GM10266 (cell line): ENCODE results near the gene SPTB.
A peak's percentile ranks its signal among the peaks of the same experiment; 100 is the strongest.

ENCODE experiments used
- DNase-seq: peaks from one replicate; pipeline ENCODE4 v3.0.0; 2012; ENCODE audit errors: extremely low spot score
- TF ChIP-seq, protein P1 (sequence below): IDR thresholded peaks from 2 replicates; pipeline ENCODE4 v1.5.1; 2012; ENCODE audit warnings: mild to moderate bottlenecking, low read depth; ENCODE audit not compliant: control insufficient read depth, insufficient read depth; ENCODE audit errors: missing control alignments

The SPTB gene

DNA sequence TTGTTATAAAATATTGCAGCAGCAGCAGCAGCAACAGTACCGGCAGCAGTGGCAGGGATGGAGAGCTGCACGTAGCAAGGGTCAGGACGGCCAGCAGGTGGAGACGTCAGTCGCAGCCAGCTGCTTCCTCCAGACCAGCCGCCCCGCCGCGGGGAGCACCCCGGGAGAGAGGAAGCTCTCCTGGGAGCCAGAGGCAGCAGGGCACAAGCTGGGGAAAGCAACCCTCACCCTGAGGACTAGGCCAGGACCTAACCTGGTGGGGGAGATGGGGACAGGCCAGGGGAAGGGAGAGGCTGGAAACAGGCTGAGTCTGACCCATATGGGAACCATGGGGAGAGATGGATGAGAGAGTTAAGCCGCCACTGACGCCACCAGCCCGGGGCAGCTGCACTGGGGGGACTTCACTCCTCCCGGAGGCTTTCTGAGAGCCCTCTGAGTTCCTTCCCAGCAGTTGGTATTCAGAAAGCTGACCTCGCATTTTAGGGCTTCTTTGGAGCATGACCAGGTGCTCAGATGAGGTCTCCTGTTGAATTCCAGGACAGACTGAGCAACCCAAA is 56.3 kb downstream of the SPTB start:
- TF ChIP-seq, protein P1, sequence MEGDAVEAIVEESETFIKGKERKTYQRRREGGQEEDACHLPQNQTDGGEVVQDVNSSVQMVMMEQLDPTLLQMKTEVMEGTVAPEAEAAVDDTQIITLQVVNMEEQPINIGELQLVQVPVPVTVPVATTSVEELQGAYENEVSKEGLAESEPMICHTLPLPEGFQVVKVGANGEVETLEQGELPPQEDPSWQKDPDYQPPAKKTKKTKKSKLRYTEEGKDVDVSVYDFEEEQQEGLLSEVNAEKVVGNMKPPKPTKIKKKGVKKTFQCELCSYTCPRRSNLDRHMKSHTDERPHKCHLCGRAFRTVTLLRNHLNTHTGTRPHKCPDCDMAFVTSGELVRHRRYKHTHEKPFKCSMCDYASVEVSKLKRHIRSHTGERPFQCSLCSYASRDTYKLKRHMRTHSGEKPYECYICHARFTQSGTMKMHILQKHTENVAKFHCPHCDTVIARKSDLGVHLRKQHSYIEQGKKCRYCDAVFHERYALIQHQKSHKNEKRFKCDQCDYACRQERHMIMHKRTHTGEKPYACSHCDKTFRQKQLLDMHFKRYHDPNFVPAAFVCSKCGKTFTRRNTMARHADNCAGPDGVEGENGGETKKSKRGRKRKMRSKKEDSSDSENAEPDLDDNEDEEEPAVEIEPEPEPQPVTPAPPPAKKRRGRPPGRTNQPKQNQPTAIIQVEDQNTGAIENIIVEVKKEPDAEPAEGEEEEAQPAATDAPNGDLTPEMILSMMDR, result peak; percentile 87

DNA sequence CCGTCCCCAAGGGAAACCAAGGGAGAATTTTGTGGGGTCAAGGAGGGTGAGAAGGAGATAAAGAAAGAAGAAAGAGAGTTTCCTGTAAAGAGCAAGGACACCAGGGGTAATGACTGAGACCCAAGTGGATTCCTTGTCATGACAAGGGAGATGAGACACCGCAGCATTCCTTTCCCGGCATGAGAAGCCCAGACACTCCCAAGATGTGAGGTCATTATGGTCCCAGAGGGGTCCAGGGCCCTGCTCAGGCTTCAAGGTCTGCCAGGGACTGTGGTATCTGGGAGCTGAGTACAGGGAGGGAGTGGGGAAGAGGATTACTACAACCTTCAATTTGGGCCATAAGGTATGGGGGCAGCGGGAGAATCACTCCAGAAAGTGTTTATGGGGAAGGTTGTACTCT is 58.1 kb downstream of the SPTB start:
- no peak for DNase-seq
- TF ChIP-seq, protein P1, result no peak

More for the DNA sequence above, 56.3 kb downstream of the SPTB start:
- DNase-seq, result peak; percentile 81

DNA sequence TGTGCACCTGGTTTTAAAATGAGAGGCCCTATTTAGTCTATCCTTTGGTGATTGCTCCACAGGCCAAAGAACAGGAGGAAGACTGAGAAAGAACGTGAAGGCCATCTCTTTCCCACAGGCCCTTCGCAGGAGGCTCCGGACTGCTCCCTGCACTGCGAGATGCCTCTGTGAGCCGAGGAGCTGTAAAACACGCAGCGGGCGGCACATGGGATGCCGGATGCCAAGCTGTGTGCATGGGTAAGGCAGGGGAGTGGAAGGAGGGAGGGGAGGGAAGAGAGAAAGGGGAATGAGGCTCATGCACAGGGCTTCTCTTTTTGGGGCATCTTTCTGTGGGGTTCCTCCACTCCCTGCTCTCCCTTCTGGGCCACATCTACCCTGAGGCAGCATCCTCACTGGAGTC is 61.6 kb downstream of the SPTB start:
- TF ChIP-seq, protein P1, result no peak
- no peak for DNase-seq

DNA sequence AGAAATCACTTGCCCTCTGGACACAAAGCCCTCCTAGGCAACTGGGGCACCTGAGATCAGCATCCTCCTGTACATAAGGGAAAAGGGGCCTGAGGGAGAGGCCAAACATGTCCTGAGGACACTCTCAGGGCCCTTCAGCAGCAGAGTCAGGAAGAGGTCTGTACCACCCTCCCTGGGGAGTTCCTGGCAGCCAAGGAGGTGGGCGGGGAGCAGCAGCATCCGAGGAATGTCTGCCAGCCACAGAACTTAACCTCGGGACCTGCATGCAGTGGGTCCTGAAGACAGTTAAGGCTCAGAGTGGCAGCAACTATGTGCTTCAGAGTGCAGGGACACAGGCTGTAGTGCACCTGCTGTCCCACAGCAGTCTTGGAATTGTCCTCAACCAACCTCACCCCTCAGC is 62.1 kb downstream of the SPTB start:
- TF ChIP-seq, protein P1, result no peak
- DNase-seq, result no peak

DNA sequence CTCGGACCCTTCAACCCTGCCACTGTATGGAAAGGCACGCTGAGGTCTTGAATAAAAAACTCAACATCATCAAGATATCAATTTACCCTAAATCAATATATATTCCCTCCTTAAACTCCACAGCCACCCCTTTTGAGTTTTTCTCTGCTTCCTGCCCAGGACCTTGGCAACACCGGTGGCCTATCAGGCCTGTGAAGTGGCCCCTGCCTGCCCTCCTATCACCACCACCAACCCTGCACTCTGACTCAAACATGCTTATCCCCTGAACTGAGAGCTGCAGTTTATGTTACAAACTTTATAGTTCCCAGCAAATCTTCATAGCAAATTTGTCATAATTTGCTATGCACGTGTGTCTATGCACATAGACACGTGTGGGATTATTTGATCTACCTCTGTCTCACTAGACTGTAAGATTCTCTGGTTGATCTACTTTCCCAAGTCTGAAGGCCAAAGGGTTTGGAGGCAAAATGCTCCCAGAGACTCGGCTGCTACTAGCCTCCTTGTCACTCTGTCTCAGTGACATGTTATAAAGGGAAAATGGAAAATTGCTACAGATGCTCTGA is 63.4 kb downstream of the SPTB start:
- TF ChIP-seq, protein P1, result no peak
- no peak for DNase-seq

DNA sequence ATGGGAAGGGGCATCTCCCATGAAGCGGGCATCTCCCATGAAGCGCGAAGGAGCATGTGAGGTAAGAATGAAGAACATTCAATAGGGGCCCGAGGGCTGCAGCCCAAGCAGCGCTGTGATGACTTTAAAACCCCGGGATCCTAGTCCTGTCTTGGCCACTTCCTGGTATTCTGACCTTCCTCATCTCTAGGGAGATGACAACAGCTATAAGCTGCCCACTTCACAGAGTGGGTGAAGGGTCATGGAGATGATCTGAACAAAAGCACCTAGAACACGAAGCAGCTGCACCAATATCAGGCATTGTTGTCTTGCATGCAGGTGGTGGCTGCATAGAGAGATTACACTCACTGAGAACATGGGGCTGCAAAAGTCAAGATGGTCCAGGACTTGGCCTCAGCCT is 64.5 kb downstream of the SPTB start:
- no peak for DNase-seq
- TF ChIP-seq, protein P1, result no peak

DNA sequence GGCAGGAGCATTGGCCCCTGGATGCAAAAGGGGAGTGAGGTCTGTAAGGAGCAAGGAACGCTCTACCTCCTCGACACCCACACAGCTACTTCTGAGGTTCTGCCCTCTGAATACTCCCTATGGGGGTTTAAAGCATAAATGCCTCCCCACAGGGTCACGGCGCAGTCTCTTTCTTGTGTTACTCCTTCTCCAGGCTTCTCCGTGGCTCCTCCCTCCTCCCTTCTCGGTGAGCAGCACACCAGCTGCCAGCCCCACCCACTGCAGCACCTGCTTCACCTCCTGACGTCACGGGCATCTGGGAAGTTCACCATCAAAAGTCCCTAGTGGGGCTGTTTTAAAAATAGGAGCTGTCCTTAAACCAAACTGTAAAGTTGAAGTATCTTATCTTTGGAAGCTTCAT is 67.3 kb downstream of the SPTB start:
- DNase-seq, result peak; percentile 22

More for the DNA sequence above, 67.3 kb downstream of the SPTB start:
- TF ChIP-seq, protein P1, result no peak
